Heart left ventricle (tissue), 16 donors: ENCODE measurements around the gene SKP1. TPM values are rescaled to one million over a fixed set of nuclear protein-coding genes. Genes with fewer than 3 reads are reported as not detected.

Experiments
- ATAC-seq, 4 donors: fragments of 200-7000 bp; cut with Tn5 transposase; one replicate each; pipeline ENCODE4 v1.9.1; 2020 to 2022; ENCODE audit warnings: moderate library complexity in 4 of 4, mild to moderate bottlenecking in 3 of 4, moderate number of reproducible peaks in 1 of 4
- DNase-seq, 5 donors: peaks; one replicate each; pipeline ENCODE4 v3.0.0-alpha.2; 2020
- H3K27ac ChIP-seq, 12 donors: fragments of 200-600 bp; sonication (generic) in 4 of 12; one replicate each; pipeline versions ENCODE4 v1.5.0 to v1.8.0; 2016 to 2022; ENCODE audit warnings: mild to moderate bottlenecking in 2 of 12
- H3K27me3 ChIP-seq, 9 donors: fragments of 200-600 bp; sonication (generic) in 2 of 9; one replicate each; pipeline versions ENCODE4 v1.5.1 to v1.8.0; 2016 to 2022; ENCODE audit warnings: mild to moderate bottlenecking in 3 of 9
- H3K36me3 ChIP-seq, 9 donors: fragments of 200-600 bp; sonication (generic) in 2 of 9; one replicate each; pipeline versions ENCODE4 v1.5.0 to v1.8.0; 2018 to 2022; ENCODE audit warnings: mild to moderate bottlenecking in 2 of 9
- H3K4me1 ChIP-seq, 12 donors: fragments of 200-600 bp; sonication (generic) in 4 of 12; one replicate each; pipeline versions ENCODE4 v1.5.0 to v1.8.0; 2016 to 2022; ENCODE audit warnings: mild to moderate bottlenecking in 3 of 12
- H3K4me3 ChIP-seq, 12 donors: fragments of 200-600 bp; sonication (generic) in 4 of 12; one replicate each; pipeline versions ENCODE4 v1.5.0 to v1.8.0; 2017 to 2022; ENCODE audit warnings: mild to moderate bottlenecking in 9 of 12, moderate library complexity in 4 of 12
- H3K9me3 ChIP-seq, 12 donors: fragments of 200-600 bp; sonication (generic) in 4 of 12; one replicate each; pipeline versions ENCODE4 v1.5.0 to v1.8.0; 2016 to 2022; ENCODE audit warnings: mild to moderate bottlenecking in 1 of 12
- CTCF ChIP-seq, 12 donors: fragments of 200-600 bp; sonication (generic) in 4 of 12; IDR thresholded peaks; one replicate each; pipeline versions ENCODE4 v1.5.0 to v1.8.0; 2018 to 2022; ENCODE audit warnings: antibody characterized with exemption in 12 of 12, mild to moderate bottlenecking in 5 of 12
- POLR2A ChIP-seq, 2 donors: fragments of 450-650 bp; IDR thresholded peaks; one replicate each; pipeline ENCODE4 v1.6.1; 2017; ENCODE audit warnings: antibody characterized with exemption in 2 of 2, mild to moderate bottlenecking in 2 of 2, moderate library complexity in 2 of 2
- WGBS, 4 donors: extraction: QIAGEN DNeasy Blood & Tissue Kit in 2 of 4; methylation state at CpG; one replicate each; pipeline versions ENCODE4 v1.1.5 to v1.1.7; 2013 to 2018; 5-methylcytosine and 5-hydroxymethylcytosine counted together
- intact Hi-C, 10 donors: fragments of 100-400 bp; cut with DNase I; formaldehyde crosslinking; loops; one replicate each; pipeline versions ENCODE4 v1.11.1 to v1.14.2; 2022
- polyA plus RNA-seq, 2 donors: library from polyadenylated mRNA; stranded (reverse); fragments of 200-250 nt; gene quantifications; one replicate each; pipeline ENCODE4 v1.2.3, GENCODE V29; 2013
- total RNA-seq, 9 donors: library from RNA; depleted of rRNA in 2 of 9; stranded (reverse); fragments of >200 nt in 2 of 9; fragmentation: NEBNext Ultra II Directional in 3 of 9; extraction: Animal tissue kit (Norgen Biotek cat#: 25700) in 3 of 9; gene quantifications; one replicate each; pipeline versions ENCODE4 v1.1.0 to v1.2.4, GENCODE V29; 2016 to 2023
- donor health status: ischemic (EF 13 %, LVEDD 7.1; RV severe dilation, severe dysfunction).
- donor health status: healthy with polysubstance abuse.
- donor health status: DM: no; HTN: yes; CAD: no.
- donor health status: DM: no; HTN: no; CAD: no.
- donor health status: ischemic (EF 25% LVEDD 6.9; RV normal size, moderate dysfunction).
- donor health status: ischemic (EF 25% LVEDD 5.7; RV mildly dilated, moderate dysfunction).
- donor health status: healthy.
- donor health status: DM: yes; HTN: yes; CAD: no.
- donor health status: ischemic (EF 35%, LVEDD 5.7; RV mildly dilated, moderate dysfunction).
- donor health status: nonischemic (EF 11% LVEDD 7.7; RV severe dilation, severe dysfunction).
- donor health status: DM: yes; HTN: yes; CAD: no.
- donor health status: PGD.
- donor health status: ischemic (EF 29% LVEDD 5.4; RV normal size, mild dysfunction).
- donor health status: nonischemic (EF 23%, LVEDD 6.1; RV moderate dilation, normal function).

Gene SKP1
- total and polyA plus RNA-seq, 11 donors = 175 to 1,085 (median 459) TPM

DNA sequence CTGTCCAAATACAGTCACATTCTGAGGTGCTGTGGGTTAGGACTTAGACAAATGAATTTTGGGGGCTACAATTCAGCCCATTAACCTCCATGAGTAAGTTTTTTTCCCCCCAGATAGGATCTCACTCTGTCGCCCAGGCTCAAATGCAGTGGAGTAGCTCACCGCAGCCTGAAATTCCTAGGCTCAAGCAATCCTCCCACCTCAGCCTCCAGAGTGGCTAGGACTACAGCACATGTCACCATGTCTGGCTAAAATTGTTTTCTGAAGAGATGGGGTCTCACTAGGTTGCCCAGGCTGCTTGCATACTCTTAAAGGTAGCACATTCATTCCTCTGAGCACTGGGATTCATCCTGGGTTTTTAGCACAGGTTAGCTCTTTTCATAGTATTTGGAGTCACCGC is 26.9 kb upstream of the SKP1 start:
- H3K4me1 ChIP-seq = peaks cover 0 to 37% (median 18%) of the 10 kb centered on the region in 12 donors
- peaks cover 0 to 75% (median 72%) of the 10 kb centered on the region in 9 donors for H3K36me3 ChIP-seq
- intact Hi-C loops = no loop called here
- no peak overlapping the region for H3K4me3 ChIP-seq
- no peak for TF ChIP-seq CTCF (IDR thresholded peaks at IDR 0.05)
- TF ChIP-seq POLR2A (IDR thresholded peaks at IDR 0.05) = no peak
- no peak for DNase-seq
- WGBS, 4 donors = 90 to 99% (median 97%) methylated on average over 3 of the region's 3 CpGs
- H3K27me3 ChIP-seq = no peaks in the 10 kb centered on the region
- no peak overlapping the region for H3K27ac ChIP-seq
- no peak for ATAC-seq
- H3K9me3 ChIP-seq = no peaks in the 10 kb centered on the region

DNA sequence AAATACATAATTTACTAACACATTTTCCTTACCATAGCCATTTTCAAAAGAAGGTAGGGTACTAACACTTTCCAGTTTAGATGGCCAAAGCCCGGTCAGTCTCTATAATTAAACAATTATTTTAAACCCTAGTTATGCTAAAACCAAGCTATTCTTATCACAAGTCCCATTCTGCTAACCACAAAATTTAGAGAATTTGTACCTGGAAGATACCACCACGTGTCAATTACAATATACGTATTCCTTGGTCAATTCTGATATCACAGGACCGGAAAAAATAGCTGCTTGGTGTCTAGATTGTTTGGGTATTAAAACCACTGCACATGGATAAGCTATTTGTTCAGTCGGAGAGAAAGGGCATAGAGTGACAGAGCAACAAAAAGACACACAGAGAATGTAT is 18.9 kb upstream of the SKP1 start:
- TF ChIP-seq CTCF (IDR thresholded peaks at IDR 0.05) = no peak
- no peak for TF ChIP-seq POLR2A (IDR thresholded peaks at IDR 0.05)
- Histone ChIP-seq H3K36me3 (peaks cover 0 to 68% (median 57%) of the 10 kb centered on the region in 9 donors), H3K9me3 (no peaks in the 10 kb centered on the region), H3K4me1 (peaks cover 0 to 12% (median 0%) of the 10 kb centered on the region in 12 donors), H3K27me3 (no peaks in the 10 kb centered on the region), H3K27ac (peak overlapping the region in 9 of 12 donors; percentile 10 to 63 (median 50)), H3K4me3 (no peak overlapping the region)
- ATAC-seq (no peak), DNase-seq (no peak)
- intact Hi-C loops = loop anchor here in 1 of 10 donors (10.0 kb wide), 1 partner anchor 49 kb away; no protein-coding TSS in a partner anchor
- 51 to 59% (median 55%) methylated on average over 5 of the region's 5 CpGs for WGBS, 4 donors

- WGBS, 4 donors = 87 to 92% (median 88%) methylated on average over 3 of the region's 3 CpGs
- DNase-seq (no peak), ATAC-seq (no peak)
- H3K9me3 ChIP-seq = no peaks in the 10 kb centered on the region
- no peak overlapping the region for H3K27ac ChIP-seq
- intact Hi-C loops = loop anchor here in 9 of 10 donors (5.0 to 10.0 kb wide), 3 partner anchors 33 to 398 kb away; no protein-coding TSS in a partner anchor
- no peak overlapping the region for H3K4me3 ChIP-seq
- peaks cover 0 to 5% (median 0%) of the 10 kb centered on the region in 9 donors for H3K36me3 ChIP-seq
- H3K4me1 ChIP-seq = peaks cover 0 to 10% (median 0%) of the 10 kb centered on the region in 12 donors
- H3K27me3 ChIP-seq = no peaks in the 10 kb centered on the region
- TF ChIP-seq CTCF (IDR thresholded peaks at IDR 0.05) = no peak
- TF ChIP-seq POLR2A (IDR thresholded peaks at IDR 0.05) = no peak
These were observed 12.3 kb upstream of the SKP1 start for GRCh38 chr5:134189031-134189430.

GRCh38 chr5:134188092-134188491 is 11.3 kb upstream of the SKP1 start:
- no peak for TF ChIP-seq CTCF (IDR thresholded peaks at IDR 0.05)
- TF ChIP-seq POLR2A (IDR thresholded peaks at IDR 0.05) = no peak
- Histone ChIP-seq H3K27ac (no peak overlapping the region), H3K27me3 (no peaks in the 10 kb centered on the region), H3K4me3 (no peak overlapping the region), H3K4me1 (peaks cover 0 to 10% (median 0%) of the 10 kb centered on the region in 12 donors), H3K9me3 (no peaks in the 10 kb centered on the region), H3K36me3 (no peaks in the 10 kb centered on the region)
- ATAC-seq (peak in 1 of 4 donors; percentile 14), DNase-seq (no peak)
- 64 to 91% (median 75%) methylated on average over 1 of the region's 1 CpG for WGBS, 4 donors
- intact Hi-C loops = loop anchor here in 9 of 10 donors (5.0 to 10.0 kb wide), 3 partner anchors 34 to 399 kb away; no protein-coding TSS in a partner anchor
